Loucy (cell line): Measurements from ENCODE around the gene OR52K2.
"Not testable (repeated sequence)": the region's sequence is repeated elsewhere in the genome, so short reads cannot be mapped to it uniquely, and the experiment has no call there.

Experiments used
- EZH2phosphoT487 ChIP-seq: fragments of 200-600 bp; IDR thresholded peaks from 2 replicates; pipeline ENCODE4 v1.6.1; 2018; ENCODE audit warnings: antibody characterized with exemption, mild to moderate bottlenecking, moderate library complexity, borderline replicate concordance
- TF ChIP-seq, protein P1 (sequence below): fragments of 200-600 bp; sonication (generic); conservative IDR thresholded peaks from 2 replicates; pipeline ENCODE4 v1.5.1; 2014; ENCODE audit warnings: mild to moderate bottlenecking, antibody characterized with exemption, low read length

DNA sequence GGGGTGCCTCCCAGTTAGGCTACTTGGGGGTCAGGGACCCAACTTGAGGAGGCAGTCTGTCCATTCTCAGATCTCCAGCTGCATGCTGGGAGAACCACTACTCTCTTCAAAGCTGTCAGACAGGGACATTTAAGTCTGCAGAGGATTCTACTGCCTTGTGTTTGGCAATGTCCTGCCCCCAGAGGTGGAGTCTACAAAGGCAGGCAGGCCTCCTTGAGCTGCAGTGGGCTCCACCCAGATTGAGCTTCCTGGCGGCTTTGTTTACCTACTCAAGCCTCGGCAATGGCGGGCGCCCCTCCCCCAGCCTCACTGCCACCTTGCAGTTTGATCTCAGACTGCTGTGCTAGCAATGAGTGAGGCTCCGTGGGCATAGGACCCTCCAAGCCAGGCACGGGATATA is 42.9 kb upstream of the OR52K2 start:
- TF ChIP-seq, protein P1, sequence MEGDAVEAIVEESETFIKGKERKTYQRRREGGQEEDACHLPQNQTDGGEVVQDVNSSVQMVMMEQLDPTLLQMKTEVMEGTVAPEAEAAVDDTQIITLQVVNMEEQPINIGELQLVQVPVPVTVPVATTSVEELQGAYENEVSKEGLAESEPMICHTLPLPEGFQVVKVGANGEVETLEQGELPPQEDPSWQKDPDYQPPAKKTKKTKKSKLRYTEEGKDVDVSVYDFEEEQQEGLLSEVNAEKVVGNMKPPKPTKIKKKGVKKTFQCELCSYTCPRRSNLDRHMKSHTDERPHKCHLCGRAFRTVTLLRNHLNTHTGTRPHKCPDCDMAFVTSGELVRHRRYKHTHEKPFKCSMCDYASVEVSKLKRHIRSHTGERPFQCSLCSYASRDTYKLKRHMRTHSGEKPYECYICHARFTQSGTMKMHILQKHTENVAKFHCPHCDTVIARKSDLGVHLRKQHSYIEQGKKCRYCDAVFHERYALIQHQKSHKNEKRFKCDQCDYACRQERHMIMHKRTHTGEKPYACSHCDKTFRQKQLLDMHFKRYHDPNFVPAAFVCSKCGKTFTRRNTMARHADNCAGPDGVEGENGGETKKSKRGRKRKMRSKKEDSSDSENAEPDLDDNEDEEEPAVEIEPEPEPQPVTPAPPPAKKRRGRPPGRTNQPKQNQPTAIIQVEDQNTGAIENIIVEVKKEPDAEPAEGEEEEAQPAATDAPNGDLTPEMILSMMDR: not testable (repeated sequence)
- TF ChIP-seq EZH2phosphoT487: not testable (repeated sequence)
